ENCODE results near the gene VPREB1.

- no peak for TF ChIP-seq CTCF (IDR thresholded peaks at IDR 0.05)
- no peak for TF ChIP-seq EZH2 (IDR thresholded peaks at IDR 0.05)
- TF ChIP-seq EZH2phosphoT487 (IDR thresholded peaks at IDR 0.05): no peak
Observed at GRCh38 chr22:22241554-22241898, 3.1 kb upstream of the VPREB1 start.

All from neural progenitor cell (in vitro differentiated cells).